OCI-LY3 (cell line): ENCODE results near the gene LMBR1.
"Not testable (repeated sequence)": the region's sequence is repeated elsewhere in the genome, so short reads cannot be mapped to it uniquely, and the experiment has no call there.

Source experiments
- H2AFZ ChIP-seq: fragments of 200-600, 300-600 bp; shearing (Covaris generic); 2 replicates; pipeline ENCODE4 v1.6.0; 2014; ENCODE audit warnings: antibody characterized with exemption, low read depth, low read length
- H3K27ac ChIP-seq: fragments of 200-600, 300-600 bp; sonication (generic); 2 replicates; pipeline ENCODE4 v1.5.1; 2014; ENCODE audit warnings: mild to moderate bottlenecking, low read length, moderate library complexity, mixed read lengths
- H3K27me3 ChIP-seq: fragments of 200-600, 300-600 bp; sonication (generic); 2 replicates; pipeline ENCODE4 v1.6.1; 2014; ENCODE audit warnings: low read depth, low read length, mixed read lengths
- H3K36me3 ChIP-seq: fragments of 200-600, 300-600 bp; sonication (generic); replicated peaks from 2 replicates; pipeline ENCODE3; 2014; ENCODE audit warnings: low read depth, low read length, mixed read lengths
- H3K4me1 ChIP-seq: fragments of 300-600, 200-600 bp; sonication (generic); 2 replicates; pipeline ENCODE4 v1.6.1; 2014; ENCODE audit warnings: low read length, mixed read lengths
- H3K4me2 ChIP-seq: fragments of 200-600, 300-600 bp; sonication (generic); 2 replicates; pipeline ENCODE4 v1.6.1; 2014; ENCODE audit warnings: low read length, mixed read lengths
- H3K4me3 ChIP-seq: fragments of 300-600, 200-600 bp; sonication (generic); 2 replicates; pipeline ENCODE4 v1.5.1; 2014; ENCODE audit warnings: antibody characterized with exemption, mild to moderate bottlenecking, low read length, moderate library complexity
- H3K79me2 ChIP-seq: fragments of 300-600, 200-600 bp; shearing (Covaris generic); 2 replicates; pipeline ENCODE4 v1.6.1; 2014; ENCODE audit warnings: mild to moderate bottlenecking, low read length, mixed read lengths
- H3K9ac ChIP-seq: fragments of 300-600, 200-600 bp; shearing (Covaris generic); 2 replicates; pipeline ENCODE4 v1.6.0; 2014; ENCODE audit warnings: mild to moderate bottlenecking, low read length, moderate library complexity
- H3K9me3 ChIP-seq: fragments of 200-600, 300-600 bp; shearing (Covaris generic); 2 replicates; pipeline ENCODE4 v1.6.1; 2014; ENCODE audit warnings: low read length, mixed read lengths; ENCODE audit not compliant: insufficient read depth
- H4K20me1 ChIP-seq: fragments of 200-600, 300-600 bp; sonication (generic); 2 replicates; pipeline ENCODE4 v1.6.1; 2016; ENCODE audit warnings: low read length, mixed read lengths; ENCODE audit not compliant: insufficient read depth
- EZH2phosphoT487 ChIP-seq: fragments of 200-600 bp; shearing (Covaris generic); IDR thresholded peaks from 2 replicates; pipeline ENCODE4 v1.6.1; 2018; ENCODE audit warnings: antibody characterized with exemption, mixed run types, low read depth
- TF ChIP-seq, protein P1 (sequence below): fragments of 200-600, 300-600 bp; sonication (generic); IDR thresholded peaks from 2 replicates; pipeline ENCODE4 v1.5.1; 2014; ENCODE audit warnings: antibody characterized with exemption, low read length, low read depth

Gene LMBR1

DNA sequence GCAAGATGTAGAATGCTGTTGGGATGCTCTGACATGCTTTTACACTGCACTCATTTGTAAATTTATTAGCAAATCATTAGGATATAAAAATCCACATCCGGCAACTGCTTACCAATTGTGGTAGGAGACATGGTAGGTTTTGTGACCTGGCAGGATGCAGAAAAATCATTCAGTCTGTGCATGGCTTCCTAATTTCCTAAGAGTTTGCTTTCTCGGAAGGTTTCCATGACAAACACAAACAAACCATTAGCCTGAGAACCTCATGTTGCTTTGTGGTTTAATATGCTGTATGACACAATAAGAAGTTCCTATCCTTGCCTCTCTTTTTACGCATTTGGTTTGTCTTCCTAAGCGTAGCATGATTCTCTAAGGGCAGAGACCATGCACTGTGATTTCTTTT is 14.7 kb upstream of the LMBR1 start:
- no peaks in the 10 kb centered on the region for H3K4me1 ChIP-seq
- H3K79me2 ChIP-seq: no peaks in the 10 kb centered on the region
- no peak overlapping the region for H3K27ac ChIP-seq
- no peak overlapping the region for H3K4me3 ChIP-seq
- TF ChIP-seq, protein P1, sequence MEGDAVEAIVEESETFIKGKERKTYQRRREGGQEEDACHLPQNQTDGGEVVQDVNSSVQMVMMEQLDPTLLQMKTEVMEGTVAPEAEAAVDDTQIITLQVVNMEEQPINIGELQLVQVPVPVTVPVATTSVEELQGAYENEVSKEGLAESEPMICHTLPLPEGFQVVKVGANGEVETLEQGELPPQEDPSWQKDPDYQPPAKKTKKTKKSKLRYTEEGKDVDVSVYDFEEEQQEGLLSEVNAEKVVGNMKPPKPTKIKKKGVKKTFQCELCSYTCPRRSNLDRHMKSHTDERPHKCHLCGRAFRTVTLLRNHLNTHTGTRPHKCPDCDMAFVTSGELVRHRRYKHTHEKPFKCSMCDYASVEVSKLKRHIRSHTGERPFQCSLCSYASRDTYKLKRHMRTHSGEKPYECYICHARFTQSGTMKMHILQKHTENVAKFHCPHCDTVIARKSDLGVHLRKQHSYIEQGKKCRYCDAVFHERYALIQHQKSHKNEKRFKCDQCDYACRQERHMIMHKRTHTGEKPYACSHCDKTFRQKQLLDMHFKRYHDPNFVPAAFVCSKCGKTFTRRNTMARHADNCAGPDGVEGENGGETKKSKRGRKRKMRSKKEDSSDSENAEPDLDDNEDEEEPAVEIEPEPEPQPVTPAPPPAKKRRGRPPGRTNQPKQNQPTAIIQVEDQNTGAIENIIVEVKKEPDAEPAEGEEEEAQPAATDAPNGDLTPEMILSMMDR: no peak
- no peak for TF ChIP-seq EZH2phosphoT487
- H4K20me1 ChIP-seq: no peaks in the 10 kb centered on the region
- no peak overlapping the region for H2AFZ ChIP-seq
- H3K9me3 ChIP-seq: no peaks in the 10 kb centered on the region
- H3K4me2 ChIP-seq: no peak overlapping the region
- H3K27me3 ChIP-seq: no peaks in the 10 kb centered on the region
- H3K9ac ChIP-seq: no peak overlapping the region
- no peaks in the 10 kb centered on the region for H3K36me3 ChIP-seq

DNA sequence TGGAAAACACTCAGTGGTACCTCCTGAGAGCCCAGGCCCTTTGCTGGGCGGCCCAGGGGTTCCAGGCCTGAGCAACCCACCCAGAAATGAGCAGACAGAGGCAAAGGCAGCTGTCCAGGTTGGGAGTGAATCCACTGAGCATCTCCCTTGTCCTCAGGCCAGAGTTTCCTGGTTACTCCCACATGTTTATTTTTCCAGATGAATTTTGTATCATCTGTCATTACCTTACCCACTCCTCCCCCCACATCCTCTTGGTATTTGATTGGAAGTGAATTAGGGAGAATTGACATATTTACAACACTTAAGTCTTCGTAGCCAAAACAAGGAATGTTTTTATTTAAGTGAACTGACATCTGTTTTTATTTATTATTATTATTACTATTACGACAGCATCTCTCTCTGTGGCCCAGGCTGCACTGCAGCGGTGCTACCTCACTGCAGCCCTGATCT is 13.2 kb upstream of the LMBR1 start:
- H3K27ac ChIP-seq: no peak overlapping the region
- H3K79me2 ChIP-seq: no peaks in the 10 kb centered on the region
- no peak overlapping the region for H3K4me3 ChIP-seq
- H3K27me3 ChIP-seq: no peaks in the 10 kb centered on the region
- no peaks in the 10 kb centered on the region for H4K20me1 ChIP-seq
- no peak overlapping the region for H2AFZ ChIP-seq
- no peaks in the 10 kb centered on the region for H3K4me1 ChIP-seq
- H3K9me3 ChIP-seq: no peaks in the 10 kb centered on the region
- no peak overlapping the region for H3K9ac ChIP-seq
- H3K36me3 ChIP-seq: no peaks in the 10 kb centered on the region
- no peak overlapping the region for H3K4me2 ChIP-seq
- TF ChIP-seq, protein P1: no peak

DNA sequence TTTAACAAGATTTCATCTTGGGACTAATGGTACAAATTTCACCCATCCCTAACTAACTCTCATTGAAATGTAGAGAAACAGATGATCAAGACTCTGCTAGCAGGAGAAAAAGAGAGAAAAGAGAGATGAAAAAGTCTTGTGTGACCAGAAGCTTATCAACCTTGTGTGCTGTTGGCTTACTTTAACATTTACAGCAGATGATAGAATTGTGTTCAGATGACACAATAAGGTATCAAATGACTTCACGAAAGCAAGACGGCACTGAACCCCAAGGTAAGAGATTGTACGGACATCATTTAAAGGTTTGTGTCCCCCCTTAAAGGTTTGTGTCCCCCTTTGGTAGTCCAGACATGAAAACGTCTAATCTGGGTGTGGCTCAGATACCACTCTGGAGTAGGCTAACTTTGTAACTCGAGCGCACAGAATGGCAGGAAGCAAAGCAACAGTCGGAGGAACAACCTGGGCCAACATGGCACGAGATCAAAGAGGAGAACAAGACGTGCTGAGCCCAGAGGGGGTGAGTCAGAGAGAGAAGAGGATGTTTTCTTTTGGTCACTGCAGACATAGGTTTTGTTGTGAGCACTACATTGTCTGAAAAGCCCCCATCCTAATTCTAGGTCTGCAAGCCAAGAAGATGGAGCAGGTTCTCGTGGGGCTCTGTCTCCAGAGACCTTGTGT is 10.4 kb upstream of the LMBR1 start:
- Histone ChIP-seq H2AFZ (no peak overlapping the region), H3K9ac (no peak overlapping the region), H3K27me3 (no peaks in the 10 kb centered on the region), H3K4me2 (no peak overlapping the region), H3K79me2 (no peaks in the 10 kb centered on the region), H3K36me3 (no peaks in the 10 kb centered on the region), H3K4me1 (no peaks in the 10 kb centered on the region), H3K4me3 (no peak overlapping the region), H3K27ac (no peak overlapping the region), H3K9me3 (no peaks in the 10 kb centered on the region), H4K20me1 (no peaks in the 10 kb centered on the region)
- TF ChIP-seq EZH2phosphoT487: no peak
- TF ChIP-seq, protein P1: no peak

DNA sequence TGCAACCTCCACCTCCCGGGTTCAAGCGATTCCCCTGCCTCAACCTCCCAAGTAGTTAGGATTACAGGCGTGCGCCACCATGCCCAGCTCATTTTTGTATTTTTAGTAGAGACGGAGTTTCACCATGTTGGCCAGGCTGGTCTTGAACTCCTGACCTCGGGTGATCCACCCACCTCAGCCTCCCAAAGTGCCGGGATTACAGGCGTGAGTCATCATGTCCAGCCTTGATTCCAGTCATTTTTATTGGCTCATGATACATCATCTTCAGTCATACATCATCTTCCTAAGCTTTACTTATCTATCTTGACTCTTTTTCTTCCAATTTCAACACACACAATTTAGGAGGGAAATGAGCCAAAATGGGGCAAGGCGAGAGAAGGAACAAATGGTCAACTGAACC is 7.1 kb upstream of the LMBR1 start:
- not testable (repeated sequence) for H3K36me3 ChIP-seq, H3K9me3 ChIP-seq, H3K27me3 ChIP-seq, H3K79me2 ChIP-seq, H3K4me3 ChIP-seq, H3K4me2 ChIP-seq, H3K9ac ChIP-seq, H3K27ac ChIP-seq, H4K20me1 ChIP-seq, H2AFZ ChIP-seq
- H3K4me1 ChIP-seq: peaks cover 21% of the 10 kb centered on the region
